Tibial artery (tissue), 4 donors: ENCODE measurements around the gene CCDC69.
A peak's percentile ranks its signal among the peaks of the same experiment; 100 is the strongest.

Experiments used
- DNase-seq, 2 donors: peaks; one replicate each; pipeline ENCODE4 v3.0.0-alpha.2; 2019
- H3K27ac ChIP-seq, 2 donors: fragments of 200-600 bp; sonication (generic) in 1 of 2; 1 replicate in 1 of 2; 2 replicates in 1 of 2; pipeline ENCODE4 v1.5.1; 2018 to 2019; ENCODE audit warnings: mild to moderate bottlenecking in 1 of 2
- H3K27me3 ChIP-seq, 2 donors: fragments of 200-600 bp; sonication (generic) in 1 of 2; one replicate each; pipeline versions ENCODE4 v1.5.1 to v1.6.0; 2016 to 2019
- H3K36me3 ChIP-seq, 3 donors: fragments of 200-600 bp; sonication (generic) in 2 of 3; one replicate each; pipeline ENCODE4 v1.5.1; 2016 to 2019; ENCODE audit warnings: mild to moderate bottlenecking in 2 of 3
- H3K4me1 ChIP-seq, 4 donors: fragments of 200-600 bp; sonication (generic) in 2 of 4; 1 replicate in 3 of 4; 2 replicates in 1 of 4; pipeline ENCODE4 v1.5.1; 2016 to 2019
- H3K4me3 ChIP-seq, 2 donors: fragments of 200-600 bp; sonication (generic) in 1 of 2; 1 replicate in 1 of 2; 2 replicates in 1 of 2; pipeline ENCODE4 v1.5.1; 2018 to 2019; ENCODE audit warnings: mild to moderate bottlenecking in 2 of 2
- H3K9me3 ChIP-seq, 3 donors: fragments of 200-600 bp; sonication (generic) in 1 of 3; one replicate each; pipeline ENCODE4 v1.5.1; 2016 to 2019
- intact Hi-C: fragments of 100-400 bp; cut with DNase I; formaldehyde crosslinking; loops from one replicate; pipeline ENCODE4 v1.15.0; 2023; ENCODE audit warnings: low total_unique reads
- TF ChIP-seq, protein P1 (sequence below), 2 experiments: fragments of 200-600 bp in 1 of 2; fragments of 450-650 bp in 1 of 2; IDR thresholded peaks; one replicate each; pipeline ENCODE4 v1.5.1; 2017 to 2019; ENCODE audit warnings: antibody characterized with exemption in 2 of 2, mild to moderate bottlenecking in 1 of 2, moderate library complexity in 1 of 2

CCDC69 gene

DNA sequence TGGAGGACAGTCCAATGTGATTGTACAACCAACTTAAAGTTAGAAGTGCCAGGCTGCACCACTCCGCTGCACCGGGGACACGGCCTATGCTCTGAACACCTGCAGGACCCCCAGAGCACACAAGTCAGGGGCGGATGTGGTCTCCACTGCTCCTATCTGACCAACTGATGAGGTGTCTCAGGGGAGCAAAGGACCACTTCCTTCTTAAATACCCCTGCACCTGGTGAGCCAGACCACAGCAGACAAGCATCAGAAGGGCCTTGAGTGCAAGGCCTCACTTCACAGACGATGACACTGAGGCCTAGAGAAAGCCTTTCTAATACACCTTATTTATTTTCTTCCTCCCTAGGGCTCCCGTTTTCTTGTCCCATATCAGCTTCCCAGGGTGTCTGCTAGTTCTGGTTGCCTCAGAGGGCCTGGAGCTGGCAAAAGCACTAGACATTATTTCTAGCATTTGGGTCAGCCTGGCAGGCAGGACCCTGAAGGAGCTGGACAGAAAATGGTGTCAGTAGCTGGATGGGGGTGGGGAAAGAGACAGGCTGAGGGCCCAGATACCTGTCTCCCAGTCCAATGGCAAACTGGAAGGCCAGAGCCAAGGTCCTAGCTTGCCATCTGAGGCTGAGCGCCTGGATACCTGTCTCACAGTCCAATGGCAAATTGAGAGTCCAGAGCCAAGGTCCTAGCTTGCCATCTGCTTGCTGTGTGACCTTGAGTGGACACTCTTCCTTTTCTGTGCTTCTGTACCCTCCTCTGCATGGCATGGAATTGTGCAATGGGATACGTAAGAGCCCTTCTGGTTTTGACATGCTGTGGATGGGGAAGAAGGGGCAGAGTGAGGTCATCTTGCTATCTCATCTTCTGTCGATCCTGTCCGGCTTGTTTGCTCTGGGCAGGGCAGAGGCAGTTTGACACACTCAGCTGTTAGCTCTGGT is 9.0 kb downstream of the CCDC69 start:
- Histone ChIP-seq H3K4me1 (peaks cover 0 to 19% (median 5%) of the 10 kb centered on the region in 4 donors), H3K36me3 (no peaks in the 10 kb centered on the region), H3K27ac (peak overlapping the region; percentile 28 to 29), H3K9me3 (no peaks in the 10 kb centered on the region), H3K27me3 (no peaks in the 10 kb centered on the region), H3K4me3 (no peak overlapping the region)
- no peak for DNase-seq
- intact Hi-C loops = no loop called here
- TF ChIP-seq, protein P1, sequence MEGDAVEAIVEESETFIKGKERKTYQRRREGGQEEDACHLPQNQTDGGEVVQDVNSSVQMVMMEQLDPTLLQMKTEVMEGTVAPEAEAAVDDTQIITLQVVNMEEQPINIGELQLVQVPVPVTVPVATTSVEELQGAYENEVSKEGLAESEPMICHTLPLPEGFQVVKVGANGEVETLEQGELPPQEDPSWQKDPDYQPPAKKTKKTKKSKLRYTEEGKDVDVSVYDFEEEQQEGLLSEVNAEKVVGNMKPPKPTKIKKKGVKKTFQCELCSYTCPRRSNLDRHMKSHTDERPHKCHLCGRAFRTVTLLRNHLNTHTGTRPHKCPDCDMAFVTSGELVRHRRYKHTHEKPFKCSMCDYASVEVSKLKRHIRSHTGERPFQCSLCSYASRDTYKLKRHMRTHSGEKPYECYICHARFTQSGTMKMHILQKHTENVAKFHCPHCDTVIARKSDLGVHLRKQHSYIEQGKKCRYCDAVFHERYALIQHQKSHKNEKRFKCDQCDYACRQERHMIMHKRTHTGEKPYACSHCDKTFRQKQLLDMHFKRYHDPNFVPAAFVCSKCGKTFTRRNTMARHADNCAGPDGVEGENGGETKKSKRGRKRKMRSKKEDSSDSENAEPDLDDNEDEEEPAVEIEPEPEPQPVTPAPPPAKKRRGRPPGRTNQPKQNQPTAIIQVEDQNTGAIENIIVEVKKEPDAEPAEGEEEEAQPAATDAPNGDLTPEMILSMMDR (IDR thresholded peaks at IDR 0.05) = no peak

DNA sequence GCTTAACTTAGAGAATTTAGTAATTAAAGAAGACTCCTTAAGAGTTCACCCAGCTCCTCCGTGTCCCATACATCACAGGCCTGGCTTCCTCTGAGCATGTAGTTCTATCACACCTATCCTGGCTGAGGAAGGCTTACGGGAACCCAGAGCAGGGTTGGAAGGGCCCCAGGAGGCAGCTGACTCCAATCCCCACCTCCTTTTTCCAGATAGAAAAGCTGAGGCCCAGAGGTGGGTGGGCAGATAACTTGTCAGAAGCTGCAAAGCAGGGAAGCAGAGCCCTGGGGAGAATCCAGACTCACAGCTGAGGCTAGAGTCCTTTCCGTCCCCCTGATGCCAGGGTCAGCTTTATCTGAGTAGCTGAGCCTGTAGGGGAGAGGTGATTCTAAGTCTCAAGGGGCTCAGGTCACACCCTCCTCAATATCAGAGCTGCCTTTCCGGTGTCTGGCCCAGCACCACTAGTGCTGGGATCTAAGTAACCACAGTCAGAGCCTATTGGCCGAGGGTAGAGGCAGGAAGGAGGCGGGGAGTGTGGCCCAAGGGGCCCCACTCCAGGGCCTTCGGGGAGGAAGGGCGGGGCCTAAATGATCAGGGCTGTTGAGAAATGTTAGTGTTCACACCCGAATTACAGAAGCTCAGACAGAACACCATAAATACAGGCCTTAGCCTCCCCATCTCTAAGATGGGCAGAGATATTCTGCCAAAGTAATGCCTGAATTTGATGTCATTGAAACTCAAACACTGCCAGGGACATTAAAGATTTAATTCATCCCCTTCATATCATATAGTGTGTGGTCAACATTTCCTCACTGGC is 9.9 kb downstream of the CCDC69 start:
- peak; percentile 88 to 89 for DNase-seq
- TF ChIP-seq, protein P1 (IDR thresholded peaks at IDR 0.05) = no peak
- H3K27me3 ChIP-seq = no peaks in the 10 kb centered on the region
- intact Hi-C loops = no loop called here
- no peaks in the 10 kb centered on the region for H3K9me3 ChIP-seq
- H3K4me1 ChIP-seq = peaks cover 0 to 22% (median 5%) of the 10 kb centered on the region in 4 donors
- no peaks in the 10 kb centered on the region for H3K36me3 ChIP-seq
- peak overlapping the region in 1 of 2 donors; percentile 28 for H3K27ac ChIP-seq
- H3K4me3 ChIP-seq = no peak overlapping the region

DNA sequence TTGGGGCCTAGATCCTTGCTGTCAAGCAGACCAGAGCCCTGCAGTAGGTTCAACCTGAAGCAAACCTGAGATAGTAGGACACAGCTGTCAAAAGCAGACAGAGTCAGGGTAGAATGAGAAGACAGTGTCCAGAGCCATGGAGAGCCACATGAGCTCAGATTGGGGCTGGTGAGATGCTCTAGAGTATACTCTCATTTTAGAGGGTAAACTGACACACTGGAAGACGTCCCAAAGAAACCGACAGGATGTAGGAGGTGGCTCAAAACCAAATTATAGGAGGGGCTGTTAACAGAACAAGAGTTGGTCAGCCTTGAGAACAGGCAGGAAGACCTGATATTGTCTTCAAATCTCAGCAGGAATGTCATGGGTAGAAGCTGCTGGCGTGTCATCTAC is 11.5 kb downstream of the CCDC69 start:
- TF ChIP-seq, protein P1 (IDR thresholded peaks at IDR 0.05) = no peak
- Histone ChIP-seq H3K4me1 (peaks cover 0 to 30% (median 6%) of the 10 kb centered on the region in 4 donors), H3K9me3 (no peaks in the 10 kb centered on the region), H3K27me3 (no peaks in the 10 kb centered on the region), H3K27ac (no peak overlapping the region), H3K36me3 (no peaks in the 10 kb centered on the region), H3K4me3 (no peak overlapping the region)
- DNase-seq = no peak
- intact Hi-C loops = no loop called here

DNA sequence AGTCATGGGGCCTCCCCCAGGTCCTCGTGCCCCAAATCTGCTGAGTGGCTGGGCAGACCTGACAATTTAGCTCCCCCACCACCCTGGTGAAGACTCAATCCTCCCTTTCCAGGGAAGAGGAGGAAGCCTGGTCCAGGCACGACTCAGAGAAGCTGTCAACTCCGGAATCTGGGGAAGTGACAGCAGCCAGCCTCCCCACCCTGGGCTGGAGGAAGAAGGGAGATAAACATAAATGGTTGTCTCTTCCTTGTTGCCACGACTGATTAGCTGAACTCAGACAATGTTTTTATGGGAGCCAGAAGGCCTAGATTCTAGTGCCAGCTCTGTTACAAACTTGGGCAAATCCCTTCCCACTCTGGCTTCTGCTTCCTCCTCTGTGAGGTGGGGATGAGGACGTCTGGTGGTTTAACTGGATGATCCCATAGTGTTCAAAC is 15.4 kb downstream of the CCDC69 start:
- Histone ChIP-seq H3K4me1 (peaks cover 0 to 14% (median 2%) of the 10 kb centered on the region in 4 donors), H3K27ac (peak overlapping the region; percentile 10 to 43), H3K27me3 (no peaks in the 10 kb centered on the region), H3K4me3 (no peak overlapping the region), H3K9me3 (no peaks in the 10 kb centered on the region), H3K36me3 (no peaks in the 10 kb centered on the region)
- peak in 1 of 2 donors; percentile 54 for DNase-seq
- intact Hi-C loops = no loop called here
- TF ChIP-seq, protein P1 (IDR thresholded peaks at IDR 0.05) = no peak

DNA sequence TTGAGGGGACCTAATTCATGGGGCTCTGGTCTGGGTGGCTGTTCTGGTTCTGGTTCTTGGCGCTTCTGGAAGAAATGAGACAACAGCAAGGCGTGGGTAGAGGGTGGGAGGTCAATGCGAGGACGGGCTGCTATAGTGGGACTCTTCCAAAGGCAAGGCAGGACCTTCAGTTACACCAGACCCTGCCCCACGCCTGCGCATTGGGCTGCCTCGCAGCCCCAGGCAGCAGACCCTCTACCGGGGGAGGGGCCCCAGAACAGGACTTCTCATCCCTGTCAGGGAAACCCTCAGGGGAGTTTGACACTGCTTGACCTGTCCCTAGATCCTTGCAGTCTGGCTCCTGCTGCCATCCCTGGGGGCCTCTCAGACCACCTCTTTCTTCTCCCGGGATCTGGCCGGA is 18.5 kb downstream of the CCDC69 start:
- H3K27me3 ChIP-seq = no peaks in the 10 kb centered on the region
- DNase-seq = no peak
- intact Hi-C loops = no loop called here
- TF ChIP-seq, protein P1 (IDR thresholded peaks at IDR 0.05) = no peak
- no peak overlapping the region for H3K27ac ChIP-seq
- no peaks in the 10 kb centered on the region for H3K9me3 ChIP-seq
- peaks cover 0 to 19% (median 14%) of the 10 kb centered on the region in 3 donors for H3K36me3 ChIP-seq
- no peak overlapping the region for H3K4me3 ChIP-seq
- H3K4me1 ChIP-seq = peaks cover 0 to 13% (median 2%) of the 10 kb centered on the region in 4 donors
